ENCODE measurements around the gene RDH5. TPM values are rescaled to one million over a fixed set of nuclear protein-coding genes. Genes with fewer than 3 reads are reported as not detected.

RDH5 gene
- total and polyA plus RNA-seq, 4 experiments from 2014 or later: 1.4 to 32.5 (median 15.9) TPM

GRCh38 chr12:55742719-55743405 lies 22.7 kb downstream of the RDH5 start, which contains the start of gene GDF11:
Gene GDF11, plus strand, starts transcription at chr12:55743122. Its CDS starts 195 bp downstream, at chr12:55743317.
- peak within 1 kb of the TSS; percentile 56 for H3K27ac ChIP-seq (ENCODE audit: low read depth, low read length)
- CTCF ChIA-PET (ENCODE audit: partially characterized antibody): interaction anchor here (0.7 to 2.5 kb wide), 6 partner anchors 11 to 253 kb away, joined by 3 to 14 read pairs (median 4); partner anchors contain the start of genes ORMDL2 and SARNP
- Mint-ChIP-seq H3K4me3 (peak within 1 kb of the TSS; percentile 90 to 96 (median 94)), H3K9me3 (no peaks in the 10 kb centered on the region), H3K36me3 (peaks cover 0 to 8% of the 10 kb centered on the region in 2 donors), H3K4me1 (peaks cover 32 to 62% (median 42%) of the 10 kb centered on the region in 4 donors), H3K27me3 (no peaks in the 10 kb centered on the region), H3K27ac (peak within 1 kb of the TSS; percentile 81 to 94 (median 92))
- no peaks in the 10 kb centered on the region for H3K9me3 ChIP-seq (ENCODE audit: control insufficient read depth in 1 of 2, low read length in 2 of 2)
- POLR2A ChIA-PET (ENCODE audit: partially characterized antibody): interaction anchor here (0.6 to 13.3 kb wide), 23 partner anchors 10 to 375 kb away, joined by 3 to 201 read pairs (median 5); partner anchors contain the start of genes BLOC1S1, CD63, DGKA and DNAJC14
- peak within 1 kb of the TSS; percentile 60 to 76 for H3K4me3 ChIP-seq (ENCODE audit: low read length in 2 of 2)
- peaks cover 25% of the 10 kb centered on the region for H3K4me1 ChIP-seq (ENCODE audit: insufficient read depth, low read length)
- intact Hi-C loops (cut with micrococcal nuclease): loop anchor here (2.0 kb wide), 1 partner anchor 74 kb away; the partner anchor contains the start of gene SARNP
- no peaks in the 10 kb centered on the region for H3K27me3 ChIP-seq (ENCODE audit: insufficient read depth, low read length)
- peak; percentile 66 to 83 (median 71) for DNase-seq
- no peaks in the 10 kb centered on the region for H3K36me3 ChIP-seq (ENCODE audit: insufficient read depth, low read length)

GRCh38 chr12:55743406-55744339 lies 23.5 kb downstream of the RDH5 start:
- Histone ChIP-seq H3K36me3 (ENCODE audit: insufficient read depth, low read length) (no peaks in the 10 kb centered on the region), H3K27me3 (ENCODE audit: insufficient read depth, low read length) (no peaks in the 10 kb centered on the region), H3K4me3 (ENCODE audit: low read length in 2 of 2) (peak overlapping the region; percentile 60 to 76), H3K27ac (ENCODE audit: low read depth, low read length) (peak overlapping the region; percentile 35), H3K4me1 (ENCODE audit: insufficient read depth, low read length) (peaks cover 20% of the 10 kb centered on the region), H3K9me3 (ENCODE audit: control insufficient read depth in 1 of 2, low read length in 2 of 2) (no peaks in the 10 kb centered on the region)
- CTCF ChIA-PET (ENCODE audit: partially characterized antibody): interaction anchor here (1.1 to 2.6 kb wide), 7 partner anchors 10 to 446 kb away, joined by 3 to 14 read pairs (median 4); partner anchors contain the start of gene SMARCC2
- intact Hi-C loops (cut with micrococcal nuclease): loop anchor here (2.0 kb wide), 1 partner anchor 73 kb away; the partner anchor contains the start of gene SARNP
- DNase-seq: peak in 4 of 5 donors; percentile 52 to 66 (median 54)
- H3K27ac Mint-ChIP-seq: peak overlapping the region; percentile 26 to 93 (median 87)
- no peaks in the 10 kb centered on the region for H3K27me3 Mint-ChIP-seq
- peaks cover 27 to 56% (median 36%) of the 10 kb centered on the region in 4 donors for H3K4me1 Mint-ChIP-seq
- no peaks in the 10 kb centered on the region for H3K9me3 Mint-ChIP-seq
- H3K4me3 Mint-ChIP-seq: peak overlapping the region; percentile 90 to 96 (median 94)
- peaks cover 0 to 12% of the 10 kb centered on the region in 2 donors for H3K36me3 Mint-ChIP-seq
- POLR2A ChIA-PET (ENCODE audit: partially characterized antibody): interaction anchor here (0.6 to 13.3 kb wide), 22 partner anchors 9 to 386 kb away, joined by 3 to 201 read pairs (median 6); partner anchors contain the start of genes BLOC1S1, CD63, DGKA and DNAJC14

- Histone ChIP-seq H3K4me1 (ENCODE audit: insufficient read depth, low read length) (peaks cover 20% of the 10 kb centered on the region), H3K4me3 (ENCODE audit: low read length in 2 of 2) (peak overlapping the region; percentile 60 to 76), H3K9me3 (ENCODE audit: control insufficient read depth in 1 of 2, low read length in 2 of 2) (no peaks in the 10 kb centered on the region), H3K36me3 (ENCODE audit: insufficient read depth, low read length) (no peaks in the 10 kb centered on the region), H3K27me3 (ENCODE audit: insufficient read depth, low read length) (no peaks in the 10 kb centered on the region), H3K27ac (ENCODE audit: low read depth, low read length) (peak overlapping the region; percentile 35)
- Mint-ChIP-seq H3K27ac (peak overlapping the region; percentile 11 to 93 (median 87)), H3K27me3 (no peaks in the 10 kb centered on the region), H3K36me3 (peaks cover 0 to 18% of the 10 kb centered on the region in 2 donors), H3K9me3 (no peaks in the 10 kb centered on the region), H3K4me3 (peak overlapping the region; percentile 90 to 96 (median 94)), H3K4me1 (peaks cover 24 to 56% (median 34%) of the 10 kb centered on the region in 4 donors)
- ChIA-PET CTCF (ENCODE audit: partially characterized antibody) (interaction anchor here (1.2 to 2.6 kb wide), 6 partner anchors 9 to 445 kb away, joined by 3 to 14 read pairs (median 6); partner anchors contain the start of gene SMARCC2), POLR2A (ENCODE audit: partially characterized antibody) (interaction anchor here (0.7 to 13.3 kb wide), 19 partner anchors 8 to 385 kb away, joined by 3 to 201 read pairs (median 8); partner anchors contain the start of genes BLOC1S1, CD63, DGKA and DNAJC14)
- no peak for DNase-seq
- intact Hi-C loops (cut with micrococcal nuclease): no loop called here
These were observed 24.3 kb downstream of the RDH5 start for GRCh38 chr12:55744340-55745030.

GRCh38 chr12:55745361-55746173 lies 25.4 kb downstream of the RDH5 start:
- Histone ChIP-seq H3K9me3 (ENCODE audit: control insufficient read depth in 1 of 2, low read length in 2 of 2) (no peaks in the 10 kb centered on the region), H3K4me3 (ENCODE audit: low read length in 2 of 2) (no peak overlapping the region), H3K27me3 (ENCODE audit: insufficient read depth, low read length) (no peaks in the 10 kb centered on the region), H3K36me3 (ENCODE audit: insufficient read depth, low read length) (no peaks in the 10 kb centered on the region), H3K27ac (ENCODE audit: low read depth, low read length) (no peak overlapping the region), H3K4me1 (ENCODE audit: insufficient read depth, low read length) (peaks cover 20% of the 10 kb centered on the region)
- no peaks in the 10 kb centered on the region for H3K9me3 Mint-ChIP-seq
- POLR2A ChIA-PET (ENCODE audit: partially characterized antibody): interaction anchor here (0.7 to 13.3 kb wide), 7 partner anchors 8 to 228 kb away, joined by 3 to 201 read pairs (median 9); partner anchors contain the start of genes BLOC1S1, CD63, DGKA and PYM1
- intact Hi-C loops (cut with micrococcal nuclease): no loop called here
- peaks cover 24 to 56% (median 35%) of the 10 kb centered on the region in 4 donors for H3K4me1 Mint-ChIP-seq
- DNase-seq: no peak
- no peaks in the 10 kb centered on the region for H3K27me3 Mint-ChIP-seq
- peaks cover 0 to 25% of the 10 kb centered on the region in 2 donors for H3K36me3 Mint-ChIP-seq
- CTCF ChIA-PET (ENCODE audit: partially characterized antibody): interaction anchor here (1.0 to 2.6 kb wide), 4 partner anchors 8 to 295 kb away, joined by 4 to 14 read pairs (median 7); no protein-coding TSS in a partner anchor
- H3K4me3 Mint-ChIP-seq: peak overlapping the region in 6 of 8 donors; percentile 1 to 94 (median 84)
- H3K27ac Mint-ChIP-seq: peak overlapping the region in 6 of 7 donors; percentile 81 to 92 (median 88)

- ChIA-PET POLR2A (ENCODE audit: partially characterized antibody) (interaction anchor here (0.8 to 13.3 kb wide), 6 partner anchors 8 to 227 kb away, joined by 3 to 201 read pairs (median 4); partner anchors contain the start of genes DGKA, ORMDL2, PYM1 and RAB5B), CTCF (ENCODE audit: partially characterized antibody) (interaction anchor here (0.9 to 2.1 kb wide), 5 partner anchors 51 to 261 kb away, joined by 3 to 7 read pairs (median 4); no protein-coding TSS in a partner anchor)
- Histone ChIP-seq H3K4me3 (ENCODE audit: low read length in 2 of 2) (no peak overlapping the region), H3K9me3 (ENCODE audit: control insufficient read depth in 1 of 2, low read length in 2 of 2) (no peaks in the 10 kb centered on the region), H3K36me3 (ENCODE audit: insufficient read depth, low read length) (no peaks in the 10 kb centered on the region), H3K27me3 (ENCODE audit: insufficient read depth, low read length) (no peaks in the 10 kb centered on the region), H3K4me1 (ENCODE audit: insufficient read depth, low read length) (peaks cover 20% of the 10 kb centered on the region), H3K27ac (ENCODE audit: low read depth, low read length) (no peak overlapping the region)
- H3K27me3 Mint-ChIP-seq: no peaks in the 10 kb centered on the region
- H3K9me3 Mint-ChIP-seq: no peaks in the 10 kb centered on the region
- peaks cover 0 to 33% of the 10 kb centered on the region in 2 donors for H3K36me3 Mint-ChIP-seq
- peak overlapping the region; percentile 1 to 76 (median 54) for H3K4me3 Mint-ChIP-seq
- DNase-seq: no peak
- H3K4me1 Mint-ChIP-seq: peaks cover 24 to 56% (median 35%) of the 10 kb centered on the region in 4 donors
- intact Hi-C loops (cut with micrococcal nuclease): no loop called here
- H3K27ac Mint-ChIP-seq: peak overlapping the region; percentile 56 to 92 (median 86)
These were observed 26.1 kb downstream of the RDH5 start for GRCh38 chr12:55746174-55746912.

All from CD4-positive, alpha-beta memory T cell (primary cell).